Measurements from ENCODE around the gene CLGN.
A peak's percentile ranks its signal among the peaks of the same experiment; 100 is the strongest.
"Not testable (repeated sequence)": the region's sequence is repeated elsewhere in the genome, so short reads cannot be mapped to it uniquely, and the experiment has no call there.

CLGN gene

GRCh38 chr4:140426610-140427105 is 790 bp downstream of the CLGN start:
- H3K9me3 ChIP-seq = no peaks in the 10 kb centered on the region
- H3K27me3 ChIP-seq (ENCODE audit: low read depth) = no peaks in the 10 kb centered on the region
- DNase-seq (ENCODE audit: low spot score in 2 of 2) = peak; percentile 13 to 73
- in situ Hi-C loops (cut with MboI; ENCODE audit: low sequenced_read_pairs) = no loop called here
- H3K4me3 ChIP-seq = peak overlapping the region; percentile 72
- peaks cover 11% of the 10 kb centered on the region for H3K4me1 ChIP-seq
- H3K36me3 ChIP-seq (replicated peaks) = peaks cover 4% of the 10 kb centered on the region; the same call in 1 of the 2 replicates

GRCh38 chr4:140423106-140423505 is 4.3 kb downstream of the CLGN start:
- no peaks in the 10 kb centered on the region for H3K9me3 ChIP-seq
- H3K36me3 ChIP-seq (replicated peaks) = peaks cover 4% of the 10 kb centered on the region; the same call in 1 of the 2 replicates
- peaks cover 11% of the 10 kb centered on the region for H3K4me1 ChIP-seq
- DNase-seq (ENCODE audit: low spot score in 2 of 2) = no peak
- H3K27me3 ChIP-seq (ENCODE audit: low read depth) = no peaks in the 10 kb centered on the region
- no peak overlapping the region for H3K4me3 ChIP-seq
- in situ Hi-C loops (cut with MboI; ENCODE audit: low sequenced_read_pairs) = no loop called here

- in situ Hi-C loops (cut with MboI; ENCODE audit: low sequenced_read_pairs); DNase-seq (ENCODE audit: low spot score in 2 of 2): not testable (repeated sequence)
Observed at GRCh38 chr4:140413130-140413969, 14.1 kb downstream of the CLGN start.

GRCh38 chr4:140408974-140409373 is 18.5 kb downstream of the CLGN start:
- no peaks in the 10 kb centered on the region for H3K36me3 ChIP-seq (replicated peaks)
- no peaks in the 10 kb centered on the region for H3K9me3 ChIP-seq
- in situ Hi-C loops (cut with MboI; ENCODE audit: low sequenced_read_pairs) = no loop called here
- H3K27me3 ChIP-seq (ENCODE audit: low read depth) = no peaks in the 10 kb centered on the region
- no peak overlapping the region for H3K4me3 ChIP-seq
- no peak for DNase-seq (ENCODE audit: low spot score in 2 of 2)
- H3K4me1 ChIP-seq = no peaks in the 10 kb centered on the region

More at GRCh38 chr4:140413130-140413969, 14.1 kb downstream of the CLGN start:
- H3K9me3 ChIP-seq; H3K27me3 ChIP-seq (ENCODE audit: low read depth); H3K4me3 ChIP-seq; H3K36me3 ChIP-seq (replicated peaks); H3K4me1 ChIP-seq: not testable (repeated sequence)

- H3K9me3 ChIP-seq = no peaks in the 10 kb centered on the region
- H3K36me3 ChIP-seq (replicated peaks) = no peaks in the 10 kb centered on the region
- in situ Hi-C loops (cut with MboI; ENCODE audit: low sequenced_read_pairs) = no loop called here
- no peaks in the 10 kb centered on the region for H3K4me1 ChIP-seq
- no peak for DNase-seq (ENCODE audit: low spot score in 2 of 2)
- H3K4me3 ChIP-seq = no peak overlapping the region
- H3K27me3 ChIP-seq (ENCODE audit: low read depth) = no peaks in the 10 kb centered on the region
Observed at GRCh38 chr4:140406292-140406691, 21.2 kb downstream of the CLGN start.

GRCh38 chr4:140400111-140400510 is 27.3 kb downstream of the CLGN start:
- Histone ChIP-seq H3K27me3 (ENCODE audit: low read depth) (no peaks in the 10 kb centered on the region), H3K9me3 (no peaks in the 10 kb centered on the region), H3K4me1 (no peaks in the 10 kb centered on the region), H3K36me3 (replicated peaks) (no peaks in the 10 kb centered on the region), H3K4me3 (no peak overlapping the region)
- DNase-seq (ENCODE audit: low spot score in 2 of 2) = no peak
- in situ Hi-C loops (cut with MboI; ENCODE audit: low sequenced_read_pairs) = no loop called here

- H3K27me3 ChIP-seq (ENCODE audit: low read depth) = no peaks in the 10 kb centered on the region
- no peak for DNase-seq (ENCODE audit: low spot score in 2 of 2)
- no peaks in the 10 kb centered on the region for H3K9me3 ChIP-seq
- peaks cover 3% of the 10 kb centered on the region; the same call in 1 of the 2 replicates for H3K4me1 ChIP-seq
- in situ Hi-C loops (cut with MboI; ENCODE audit: low sequenced_read_pairs) = no loop called here
- no peak overlapping the region for H3K4me3 ChIP-seq
- no peaks in the 10 kb centered on the region for H3K36me3 ChIP-seq (replicated peaks)
Observed at GRCh38 chr4:140395668-140396067, 31.8 kb downstream of the CLGN start.

GRCh38 chr4:140388015-140388414 is 39.4 kb downstream of the CLGN start:
- no peaks in the 10 kb centered on the region for H3K36me3 ChIP-seq (replicated peaks)
- no peaks in the 10 kb centered on the region; the same call in none of the 2 replicates for H3K4me1 ChIP-seq
- no peak for DNase-seq (ENCODE audit: low spot score in 2 of 2)
- in situ Hi-C loops (cut with MboI; ENCODE audit: low sequenced_read_pairs) = no loop called here
- H3K27me3 ChIP-seq (ENCODE audit: low read depth) = no peaks in the 10 kb centered on the region
- H3K4me3 ChIP-seq = no peak overlapping the region
- no peaks in the 10 kb centered on the region for H3K9me3 ChIP-seq

GRCh38 chr4:140382732-140383131 is 44.7 kb downstream of the CLGN start:
- DNase-seq (ENCODE audit: low spot score in 2 of 2) = no peak
- Histone ChIP-seq H3K4me3 (no peak overlapping the region), H3K9me3 (no peaks in the 10 kb centered on the region), H3K4me1 (peaks cover 2% of the 10 kb centered on the region), H3K27me3 (ENCODE audit: low read depth) (no peaks in the 10 kb centered on the region), H3K36me3 (replicated peaks) (0 out of 2 replicates have a peak, but pooled peaks cover 3% of the 10 kb centered on the region)
- in situ Hi-C loops (cut with MboI; ENCODE audit: low sequenced_read_pairs) = no loop called here

- Histone ChIP-seq H3K4me1 (peaks cover 27% of the 10 kb centered on the region), H3K27me3 (ENCODE audit: low read depth) (no peaks in the 10 kb centered on the region), H3K9me3 (no peaks in the 10 kb centered on the region), H3K36me3 (replicated peaks) (no peaks in the 10 kb centered on the region), H3K4me3 (peak overlapping the region; percentile 72)
- DNase-seq (ENCODE audit: low spot score in 2 of 2) = no peak
- in situ Hi-C loops (cut with MboI; ENCODE audit: low sequenced_read_pairs) = loop anchor here (25.0 kb wide), 2 partner anchors 362 to 488 kb away; no protein-coding TSS in a partner anchor
Observed at GRCh38 chr4:140374130-140374477, 53.3 kb downstream of the CLGN start.

- H3K4me1 ChIP-seq = peaks cover 27% of the 10 kb centered on the region
- no peaks in the 10 kb centered on the region for H3K9me3 ChIP-seq
- peak; percentile 97 to 99 for DNase-seq (ENCODE audit: low spot score in 2 of 2)
- in situ Hi-C loops (cut with MboI; ENCODE audit: low sequenced_read_pairs) = loop anchor here (25.0 kb wide), 2 partner anchors 361 to 489 kb away; no protein-coding TSS in a partner anchor
- no peaks in the 10 kb centered on the region for H3K27me3 ChIP-seq (ENCODE audit: low read depth)
- no peaks in the 10 kb centered on the region for H3K36me3 ChIP-seq (replicated peaks)
- H3K4me3 ChIP-seq = peak within 1 kb of the TSS; percentile 72
Observed at GRCh38 chr4:140373328-140374129, 53.9 kb downstream of the CLGN start, which contains the start of gene SCOC. SCOC (plus strand) TSS chr4:140373646; CDS start chr4:140379171, 5,525 bp downstream.

GRCh38 chr4:140372751-140373327 is 54.6 kb downstream of the CLGN start:
- in situ Hi-C loops (cut with MboI; ENCODE audit: low sequenced_read_pairs) = loop anchor here (25.0 kb wide), 2 partner anchors 361 to 489 kb away; no protein-coding TSS in a partner anchor
- DNase-seq (ENCODE audit: low spot score in 2 of 2) = no peak

GRCh38 chr4:140368686-140369085 is 58.8 kb downstream of the CLGN start:
- in situ Hi-C loops (cut with MboI; ENCODE audit: low sequenced_read_pairs) = loop anchor here (25.0 kb wide), 2 partner anchors 356 to 494 kb away; no protein-coding TSS in a partner anchor

More at GRCh38 chr4:140372751-140373327, 54.6 kb downstream of the CLGN start:
- H3K4me1 ChIP-seq = peaks cover 26% of the 10 kb centered on the region
- no peaks in the 10 kb centered on the region for H3K27me3 ChIP-seq (ENCODE audit: low read depth)
- H3K36me3 ChIP-seq (replicated peaks) = no peaks in the 10 kb centered on the region
- no peaks in the 10 kb centered on the region for H3K9me3 ChIP-seq
- H3K4me3 ChIP-seq = peak overlapping the region; percentile 72

More at GRCh38 chr4:140368686-140369085, 58.8 kb downstream of the CLGN start:
- Histone ChIP-seq H3K27me3 (ENCODE audit: low read depth) (peaks cover 8% of the 10 kb centered on the region; the same call in 1 of the 2 replicates), H3K9me3 (no peaks in the 10 kb centered on the region), H3K4me1 (peaks cover 3% of the 10 kb centered on the region; the same call in 1 of the 2 replicates), H3K36me3 (replicated peaks) (no peaks in the 10 kb centered on the region), H3K4me3 (no peak overlapping the region)
- DNase-seq (ENCODE audit: low spot score in 2 of 2) = no peak
